ENCODE data around the gene SLC18A2.

- TF ChIP-seq POLR2A (IDR thresholded peaks at IDR 0.05), result no peak
- TF ChIP-seq CTCF (IDR thresholded peaks at IDR 0.05), result no peak
These were observed 19.2 kb downstream of the SLC18A2 start for GRCh38 chr10:117260084-117260483.

Measured in Peyer's patch (tissue), 4 donors.